Ovary (tissue), 9 donors: ENCODE results near the gene XPNPEP1. TPM values are rescaled to one million over a fixed set of nuclear protein-coding genes. Genes with fewer than 3 reads are reported as not detected.
"Not testable (repeated sequence)": the region's sequence is repeated elsewhere in the genome, so short reads cannot be mapped to it uniquely, and the experiment has no call there.

Experiments used
- DNase-seq, 5 donors: peaks; one replicate each; pipeline ENCODE4 v3.0.0-alpha.2; 2019 to 2020
- H3K27ac ChIP-seq, 2 donors: fragments of 200-600 bp; one replicate each; pipeline versions ENCODE4 v1.5.1 to v1.8.0; 2019 to 2022
- H3K27me3 ChIP-seq: fragments of 200-600 bp; one replicate; pipeline ENCODE4 v1.8.0; 2022
- H3K36me3 ChIP-seq: fragments of 200-600 bp; sonication (generic); one replicate; pipeline ENCODE4 v1.5.1; 2019
- H3K4me1 ChIP-seq: one replicate; pipeline ENCODE4 v1.8.1; 2013; ENCODE audit warnings: mild to moderate bottlenecking, moderate library complexity; ENCODE audit not compliant: insufficient read depth
- H3K4me3 ChIP-seq: fragments of 200-600 bp; sonication (generic); one replicate; pipeline ENCODE4 v1.5.1; 2017
- H3K9me3 ChIP-seq, 2 donors: fragments of 200-600 bp in 1 of 2; sonication (generic) in 1 of 2; one replicate each; pipeline versions ENCODE4 v1.5.1 to v1.8.1; 2013 to 2019; ENCODE audit warnings: mild to moderate bottlenecking in 1 of 2, moderate library complexity in 1 of 2
- CTCF ChIP-seq, 3 donors: fragments of 450-650 bp in 2 of 3; fragments of 200-600 bp in 1 of 3; IDR thresholded peaks; one replicate each; pipeline versions ENCODE4 v1.5.1 to v1.8.0; 2016 to 2022; ENCODE audit warnings: antibody characterized with exemption in 3 of 3, mild to moderate bottlenecking in 1 of 3
- EP300 ChIP-seq: sonication (generic); formaldehyde crosslinking; IDR thresholded peaks from one replicate; pipeline ENCODE4 v1.6.1; 2017; ENCODE audit warnings: antibody characterized with exemption
- POLR2A ChIP-seq: fragments of 450-650 bp; IDR thresholded peaks from one replicate; pipeline ENCODE4 v1.6.1; 2017; ENCODE audit warnings: antibody characterized with exemption, mild to moderate bottlenecking, moderate library complexity
- WGBS, 3 donors: extraction: QIAGEN DNeasy Blood & Tissue Kit in 1 of 3; methylation state at CpG; one replicate each; pipeline versions ENCODE4 v1.1.5 to v1.1.7; 2013 to 2017; 5-methylcytosine and 5-hydroxymethylcytosine counted together
- intact Hi-C, 4 donors: fragments of 100-400 bp; cut with DNase I; formaldehyde crosslinking; loops; one replicate each; pipeline versions ENCODE4 v1.11.0 to v1.15.1; 2022 to 2023
- polyA plus RNA-seq, 2 donors: library from polyadenylated mRNA; stranded (reverse); fragments of 200-250 nt in 1 of 2; fragments of 350-450 nt in 1 of 2; fragmentation: Illumina TruSeq in 1 of 2; extraction: RNeasy Lipid Tissue Mini Kit (QIAGEN cat#74804) in 1 of 2; gene quantifications; one replicate each; pipeline ENCODE4 v1.2.3, GENCODE V29; 2013 to 2014
- total RNA-seq, 7 donors: library from RNA; depleted of rRNA in 2 of 7; stranded (reverse); fragments of >200 nt in 2 of 7; fragmentation: NEBNext Ultra II Directional in 3 of 7; extraction: Animal tissue kit (Norgen Biotek cat#: 25700) in 3 of 7; gene quantifications; one replicate each; pipeline versions ENCODE4 v1.1.0 to v1.2.4, GENCODE V29; 2016 to 2023
- donor health status: DM: no; HTN: no; CAD: no; lungs with moderate emphysema.
- donor health status: DM: no; HTN: no; CAD: no.
- donor health status: Bipolar disorder and iron deficiency.
- donor health status: DM: yes; HTN: yes; CAD: no.
- donor health status: DM: no; HTN: no; CAD: no.
- donor health status: DM: yes; HTN: yes; CAD: no.

Gene XPNPEP1
- total and polyA plus RNA-seq, 9 donors = 27.2 to 70.7 (median 47.1) TPM

GRCh38 chr10:109919220-109919619 is 4.1 kb downstream of the XPNPEP1 start:
- H3K4me1 ChIP-seq = peaks cover 12% of the 10 kb centered on the region
- 92 to 98% (median 97%) methylated on average over 2 of the region's 2 CpGs for WGBS, 3 donors
- DNase-seq = no peak
- no peak overlapping the region for H3K4me3 ChIP-seq
- no peak overlapping the region for H3K27ac ChIP-seq
- no peaks in the 10 kb centered on the region for H3K9me3 ChIP-seq
- no peaks in the 10 kb centered on the region for H3K27me3 ChIP-seq
- intact Hi-C loops = no loop called here
- H3K36me3 ChIP-seq = no peaks in the 10 kb centered on the region
- TF ChIP-seq CTCF (IDR thresholded peaks at IDR 0.05) = no peak
- no peak for TF ChIP-seq EP300
- TF ChIP-seq POLR2A = no peak

DNA sequence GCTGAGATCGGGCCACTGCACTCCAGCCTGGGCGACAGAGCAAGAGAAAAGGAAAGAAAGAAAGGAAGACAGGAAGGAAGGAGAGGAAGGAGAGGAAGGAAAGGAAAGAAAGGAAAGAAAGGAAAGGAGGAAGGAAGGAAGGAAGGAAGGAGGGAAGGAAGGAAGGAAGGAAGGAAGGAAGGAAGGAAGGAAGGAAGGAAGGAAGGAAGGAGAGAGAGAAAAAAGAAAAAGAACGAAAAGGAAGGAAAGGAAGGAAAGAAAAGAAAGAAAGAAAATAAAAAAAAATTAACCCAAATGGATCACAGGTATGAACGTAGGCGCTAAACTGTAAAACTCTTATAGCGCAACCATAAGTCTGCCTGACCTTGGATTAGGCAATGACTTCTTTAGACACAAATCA is 4.6 kb downstream of the XPNPEP1 start:
- H3K36me3 ChIP-seq, H3K27me3 ChIP-seq, H3K27ac ChIP-seq, H3K4me3 ChIP-seq, DNase-seq, H3K9me3 ChIP-seq, intact Hi-C loops, H3K4me1 ChIP-seq: not testable (repeated sequence)
- 94 to 97% (median 95%) methylated on average over 6 of the region's 6 CpGs for WGBS, 3 donors

DNA sequence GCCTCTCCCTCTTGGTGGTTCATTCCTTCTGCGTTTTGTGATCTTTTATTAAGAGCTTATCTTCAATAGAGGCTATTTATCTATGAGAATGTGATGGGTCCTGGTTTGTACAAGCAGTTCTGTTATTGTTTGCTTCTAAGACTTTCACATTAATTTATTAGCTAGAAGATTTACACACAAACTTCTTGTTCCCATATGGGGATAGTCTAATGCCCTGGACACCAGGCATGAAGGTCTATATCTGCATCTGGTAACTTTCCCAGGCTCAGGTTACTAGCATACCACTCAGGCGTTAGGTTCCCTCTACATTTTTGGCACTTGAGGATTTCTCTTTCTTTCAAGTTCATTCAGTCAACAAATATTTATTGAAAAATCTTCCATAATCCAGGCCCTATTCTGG is 7.7 kb downstream of the XPNPEP1 start:
- Histone ChIP-seq H3K27ac (no peak overlapping the region), H3K4me3 (no peak overlapping the region), H3K9me3 (no peaks in the 10 kb centered on the region), H3K36me3 (no peaks in the 10 kb centered on the region), H3K4me1 (no peaks in the 10 kb centered on the region), H3K27me3 (no peaks in the 10 kb centered on the region)
- no peak for TF ChIP-seq CTCF (IDR thresholded peaks at IDR 0.05)
- no peak for TF ChIP-seq EP300
- TF ChIP-seq POLR2A = no peak
- DNase-seq = no peak
- intact Hi-C loops = no loop called here
- 64 to 80% (median 75%) methylated on average over 2 of the region's 2 CpGs for WGBS, 3 donors

DNA sequence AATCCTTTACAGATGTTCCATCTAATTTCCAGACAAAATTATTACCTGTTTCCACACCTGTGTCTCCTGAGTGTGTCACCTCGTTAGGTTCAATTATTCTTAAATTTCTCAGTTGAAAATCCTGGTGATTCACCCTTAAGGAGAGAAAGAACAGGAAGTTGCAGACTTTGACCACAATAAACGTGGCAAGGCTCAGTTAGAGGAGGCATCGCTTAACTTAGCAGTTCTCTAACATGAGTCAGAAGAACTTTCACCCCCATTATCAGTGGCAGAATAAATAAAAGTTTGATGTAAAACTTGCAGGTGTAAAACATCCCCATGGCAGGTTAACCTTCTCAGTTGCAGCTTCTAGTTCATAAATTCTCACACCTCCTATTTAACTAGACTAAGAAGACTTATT is 8.3 kb downstream of the XPNPEP1 start:
- Histone ChIP-seq H3K9me3 (no peaks in the 10 kb centered on the region), H3K4me1 (no peaks in the 10 kb centered on the region), H3K27me3 (no peaks in the 10 kb centered on the region), H3K36me3 (no peaks in the 10 kb centered on the region), H3K27ac (no peak overlapping the region), H3K4me3 (no peak overlapping the region)
- no peak for DNase-seq
- TF ChIP-seq CTCF (IDR thresholded peaks at IDR 0.05) = no peak
- TF ChIP-seq EP300 = no peak
- intact Hi-C loops = no loop called here
- 14 to 20% (median 18%) methylated on average over 3 of the region's 3 CpGs for WGBS, 3 donors

GRCh38 chr10:109913306-109913892 is 9.9 kb downstream of the XPNPEP1 start:
- H3K4me1 ChIP-seq = no peaks in the 10 kb centered on the region
- no peak overlapping the region for H3K27ac ChIP-seq
- H3K9me3 ChIP-seq = no peaks in the 10 kb centered on the region
- intact Hi-C loops = no loop called here
- no peak for TF ChIP-seq POLR2A
- TF ChIP-seq CTCF (IDR thresholded peaks at IDR 0.05) = no peak
- TF ChIP-seq EP300 = no peak
- H3K36me3 ChIP-seq = no peaks in the 10 kb centered on the region
- no peak for DNase-seq
- WGBS, 3 donors = 81 to 84% (median 82%) methylated on average over 4 of the region's 4 CpGs
- no peak overlapping the region for H3K4me3 ChIP-seq
- H3K27me3 ChIP-seq = no peaks in the 10 kb centered on the region
